RKO (cell line): ENCODE measurements around the gene MALAT1.

ENCODE experiments used
- DNase-seq: peaks from one replicate; pipeline ENCODE4 v3.0.0-alpha.2; 2016; ENCODE audit warnings: low spot score

The MALAT1 gene

DNA sequence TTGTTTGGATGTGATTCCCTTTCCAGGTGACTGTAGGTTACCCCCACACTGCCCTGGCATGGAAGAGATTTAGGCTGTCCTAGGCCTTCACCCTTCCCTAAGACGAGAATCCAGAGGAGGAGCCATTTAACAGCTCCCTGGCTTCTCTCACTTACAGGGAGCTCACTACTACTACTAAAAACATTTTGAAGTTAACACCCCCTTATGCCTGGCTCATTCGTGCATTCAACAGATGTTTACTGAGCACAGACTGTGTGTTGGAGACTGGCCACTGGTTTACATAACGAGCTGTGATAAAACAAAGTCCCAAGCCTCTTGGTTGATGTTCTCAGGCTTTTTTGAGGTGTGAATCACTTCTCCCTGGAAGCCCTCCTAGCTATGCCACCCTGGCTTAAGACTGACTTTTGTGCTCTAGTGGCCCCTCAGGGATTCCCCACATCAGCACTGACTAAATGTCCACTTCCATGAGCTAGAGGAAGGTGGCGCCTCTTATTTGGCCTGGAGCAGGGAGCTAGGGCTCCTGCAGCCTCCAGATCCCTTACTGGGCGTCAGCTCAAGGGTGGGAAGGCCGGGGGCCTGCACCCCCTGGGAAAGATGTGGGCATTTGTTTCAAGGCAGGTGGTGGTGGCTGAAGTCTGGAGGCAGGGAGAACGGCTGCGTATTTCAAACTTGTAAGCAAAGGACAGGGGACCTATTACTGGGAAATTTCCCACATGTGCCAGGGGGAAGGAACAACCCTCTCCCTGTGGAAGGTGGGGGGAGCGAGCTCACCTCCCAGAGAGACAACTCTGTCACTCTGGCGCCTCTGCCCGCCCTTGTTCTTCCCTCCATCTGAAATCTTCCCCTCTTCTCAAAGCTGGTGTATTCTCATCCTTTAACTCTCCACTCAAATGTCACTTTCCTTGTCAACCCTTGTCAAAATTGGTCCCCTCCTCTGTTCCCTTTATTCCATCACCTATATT, 19.4 kb upstream of the MALAT1 start:
- peak; percentile 57 for DNase-seq

DNA sequence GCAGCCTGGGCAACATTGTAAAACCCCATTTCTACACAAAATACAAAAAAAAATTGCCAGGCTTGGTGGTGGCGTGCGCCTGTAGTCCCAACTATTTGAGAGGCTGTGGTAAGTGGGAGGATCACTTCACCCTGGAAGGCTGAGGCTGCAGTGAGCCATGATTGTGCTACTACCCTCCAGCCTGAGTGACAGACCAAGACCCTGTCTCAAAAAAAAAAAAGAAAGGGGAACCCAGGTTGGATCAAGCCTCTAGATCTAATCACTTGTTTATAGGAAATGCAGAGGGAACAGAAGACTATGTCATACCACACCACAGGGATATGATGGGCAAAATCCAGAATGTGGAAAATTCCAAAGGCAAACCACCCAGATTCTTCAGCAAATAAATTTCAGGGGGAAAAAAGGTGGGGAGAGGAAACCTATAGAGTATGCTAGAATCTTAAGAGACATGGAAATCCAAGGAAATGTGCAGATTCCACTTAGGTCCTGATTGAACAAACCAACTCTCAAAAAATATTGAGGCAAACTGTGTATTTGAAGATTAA, 16.5 kb upstream of the MALAT1 start:
- no peak for DNase-seq

- no peak for DNase-seq
Measured at GRCh38 chr11:65485920-65486219, 13.0 kb upstream of the MALAT1 start.

- DNase-seq, result no peak
Measured at GRCh38 chr11:65486570-65487466, 12.0 kb upstream of the MALAT1 start.

GRCh38 chr11:65487467-65488272, 11.2 kb upstream of the MALAT1 start:
- peak; percentile 98 for DNase-seq

GRCh38 chr11:65488273-65489034, 10.4 kb upstream of the MALAT1 start:
- no peak for DNase-seq

DNA sequence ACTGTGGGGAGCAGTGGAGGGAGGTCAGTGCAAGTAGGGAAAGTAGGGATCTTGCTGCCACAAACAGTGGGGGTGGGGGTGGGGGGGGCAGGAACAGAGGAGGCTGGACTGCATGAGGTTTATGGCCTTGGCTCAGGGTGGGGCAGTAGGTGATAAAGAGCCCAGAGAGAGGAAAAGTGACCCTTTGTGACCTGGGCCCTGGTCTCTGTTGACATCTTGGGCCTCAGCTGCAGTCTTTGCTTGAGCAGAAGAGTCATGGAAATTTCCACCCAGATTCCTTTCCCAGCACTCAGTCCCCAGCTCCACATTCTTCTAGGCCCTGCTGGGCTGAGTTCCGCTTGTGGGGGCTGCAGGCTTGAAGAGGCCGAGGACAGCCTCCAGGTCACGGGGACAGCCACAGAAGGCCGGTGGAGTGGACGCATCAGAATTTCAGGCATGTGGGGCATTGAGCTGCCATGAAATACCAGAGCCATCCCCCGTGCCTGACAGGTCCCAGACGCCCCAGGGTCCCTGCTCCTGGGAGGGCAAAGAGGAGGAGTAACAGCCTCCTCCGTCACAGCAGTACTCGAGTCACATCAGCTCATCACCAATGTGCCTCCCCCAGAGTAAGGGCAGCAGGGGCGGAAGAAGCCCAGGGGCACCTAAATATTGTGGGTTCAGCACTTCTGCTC, 9.7 kb upstream of the MALAT1 start:
- DNase-seq, result no peak

GRCh38 chr11:65489706-65490320, 9.0 kb upstream of the MALAT1 start:
- DNase-seq, result no peak

- DNase-seq, result no peak
Measured at GRCh38 chr11:65491163-65491465, 7.7 kb upstream of the MALAT1 start.

DNA sequence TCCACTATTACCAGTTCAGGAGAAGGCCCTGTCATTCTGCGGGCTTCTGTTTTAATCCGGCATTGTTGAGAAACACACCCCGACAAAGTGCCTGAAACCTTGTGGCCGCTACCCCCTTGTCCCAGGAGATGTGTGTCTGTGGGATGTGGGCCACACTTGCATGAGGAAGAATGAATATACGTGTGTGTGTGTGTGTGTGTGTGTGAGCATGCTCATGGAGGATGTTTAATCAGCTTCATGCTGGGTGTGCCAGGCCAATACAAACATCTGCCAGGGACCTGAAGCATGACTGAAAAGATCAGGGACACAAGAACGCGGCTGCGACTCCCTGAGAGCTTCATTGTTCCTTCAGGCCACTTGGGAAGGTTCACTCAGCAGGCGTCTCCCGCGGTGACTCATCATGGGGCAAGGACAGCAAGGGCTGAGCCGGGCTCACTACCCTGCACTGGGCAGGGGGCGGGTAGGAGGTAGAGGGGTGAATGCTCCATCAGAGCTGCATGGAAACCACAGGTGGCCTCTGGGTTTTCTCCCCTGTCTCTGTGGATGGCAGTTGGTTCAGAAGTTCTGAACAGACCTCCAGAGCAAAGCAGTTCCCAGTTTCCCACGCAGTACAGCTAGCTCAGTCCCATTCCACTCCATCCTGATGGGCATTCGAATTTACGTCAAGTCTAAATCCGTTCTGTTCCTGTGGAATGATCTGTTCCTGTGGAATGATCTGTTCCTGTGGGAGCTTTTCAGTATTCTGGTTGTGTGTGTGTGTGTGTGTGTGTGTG, 7.0 kb upstream of the MALAT1 start:
- no peak for DNase-seq

- DNase-seq, result no peak
Measured at GRCh38 chr11:65492387-65492636, 6.5 kb upstream of the MALAT1 start.

DNA sequence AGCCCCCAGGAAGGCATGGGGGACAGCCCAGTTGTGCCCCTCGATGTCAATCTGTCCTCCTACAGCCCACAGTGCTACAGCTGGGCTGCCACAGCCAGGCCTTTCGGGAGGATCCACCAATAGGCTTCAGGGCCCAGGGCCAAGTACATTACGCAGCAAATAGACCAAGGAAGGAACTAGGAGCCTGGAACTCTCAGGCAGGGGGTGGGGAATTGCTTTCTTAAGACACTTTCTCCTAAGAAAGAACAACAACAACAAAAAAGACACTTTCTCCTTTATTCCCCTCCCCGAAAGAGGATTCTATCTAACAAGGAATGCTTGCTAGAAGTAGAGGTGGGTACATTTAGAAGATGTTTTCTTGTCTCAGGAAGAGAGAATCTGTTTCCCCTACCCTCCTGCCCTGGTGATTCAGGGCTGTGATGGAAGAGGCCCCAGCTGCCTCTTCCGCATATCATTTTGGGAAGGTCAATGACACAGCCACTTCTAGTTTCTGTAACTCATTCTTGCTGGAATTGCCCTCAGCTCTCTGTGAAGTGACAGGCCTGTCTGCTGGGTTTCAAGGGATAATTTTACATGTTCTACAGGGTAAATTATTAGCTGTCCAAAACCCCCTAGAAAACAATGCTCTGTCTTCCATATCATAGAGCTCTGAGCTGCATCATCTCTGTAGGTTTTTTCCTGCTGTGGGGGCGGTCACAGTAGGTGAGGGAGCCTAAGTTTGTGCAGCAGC, 6.0 kb upstream of the MALAT1 start:
- no peak for DNase-seq

- peak; percentile 92 for DNase-seq
Measured at GRCh38 chr11:65493367-65494176, 5.3 kb upstream of the MALAT1 start.

DNA sequence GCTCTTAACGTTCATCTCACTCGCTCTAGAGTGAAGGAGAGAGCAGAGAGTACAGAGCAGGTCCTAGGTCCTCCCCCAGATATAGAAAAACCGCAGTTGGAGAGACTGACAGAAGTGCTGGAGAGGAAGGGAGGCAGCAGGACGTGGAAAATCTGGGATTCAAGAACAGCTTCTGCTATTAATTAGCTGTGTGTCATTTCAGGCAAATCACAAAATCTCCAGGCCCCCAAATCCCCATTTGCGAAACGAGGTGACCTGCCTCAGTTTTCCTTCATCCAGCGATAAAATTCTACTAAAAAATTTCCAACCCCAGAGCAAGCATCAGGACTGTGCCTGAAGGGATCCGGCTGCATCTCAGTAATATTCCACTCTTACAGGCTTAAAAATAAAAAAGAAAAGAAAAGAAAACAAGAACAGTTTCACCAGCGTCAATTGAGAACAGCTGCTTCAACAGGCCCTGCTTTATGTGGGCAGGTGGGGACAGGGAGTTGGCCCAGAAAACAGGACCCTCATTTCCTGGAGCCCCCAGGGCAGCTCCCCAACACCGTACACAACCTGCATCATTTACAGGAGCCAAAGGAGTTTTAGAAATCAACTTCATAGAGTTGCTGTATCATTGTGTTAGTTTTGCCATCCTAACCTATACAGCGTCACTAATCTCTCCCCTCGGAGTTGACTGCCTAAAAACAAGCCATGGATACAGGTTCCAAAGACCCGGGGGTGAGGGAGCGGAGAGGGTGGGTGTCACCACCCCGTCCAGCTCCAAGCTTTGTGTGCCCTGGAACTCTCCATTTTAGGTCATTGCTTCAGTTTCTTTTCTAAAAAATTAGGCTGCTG, 2.3 kb upstream of the MALAT1 start:
- DNase-seq, result peak; percentile 26

DNA sequence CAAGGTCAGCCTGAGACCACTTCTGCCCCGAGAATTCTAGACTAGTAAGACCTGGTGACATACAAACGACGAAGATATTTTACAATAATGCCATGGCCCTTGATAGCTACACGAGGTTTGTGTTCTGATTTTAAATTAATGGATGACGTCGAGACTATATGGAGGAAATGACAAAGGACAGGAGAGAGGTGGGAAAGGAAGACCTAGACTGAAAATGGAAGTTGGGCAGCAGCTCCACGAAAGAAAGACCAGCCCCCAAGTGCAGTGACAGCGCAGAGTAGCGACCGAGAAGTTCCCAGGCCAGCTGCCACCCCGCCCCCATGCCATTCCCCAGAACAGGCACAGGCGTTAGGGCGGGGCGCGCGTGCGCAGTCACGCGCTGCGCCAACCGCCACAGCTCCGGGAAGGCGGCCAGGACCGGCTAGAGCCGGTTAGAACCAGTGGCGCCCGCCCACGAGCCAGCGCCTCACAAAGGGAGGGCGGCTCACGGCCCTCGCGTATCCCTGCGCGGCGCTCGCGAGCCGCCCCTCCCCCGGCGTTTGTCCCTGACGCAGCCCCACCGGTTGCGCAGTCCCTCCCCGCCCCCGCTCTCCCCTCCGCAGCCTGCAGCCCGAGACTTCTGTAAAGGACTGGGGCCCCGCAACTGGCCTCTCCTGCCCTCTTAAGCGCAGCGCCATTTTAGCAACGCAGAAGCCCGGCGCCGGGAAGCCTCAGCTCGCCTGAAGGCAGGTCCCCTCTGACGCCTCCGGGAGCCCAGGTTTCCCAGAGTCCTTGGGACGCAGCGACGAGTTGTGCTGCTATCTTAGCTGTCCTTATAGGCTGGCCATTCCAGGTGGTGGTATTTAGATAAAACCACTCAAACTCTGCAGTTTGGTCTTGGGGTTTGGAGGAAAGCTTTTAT, 1.5 kb upstream of the MALAT1 start:
- DNase-seq, result peak; percentile 99

- DNase-seq, result peak; percentile 74
Measured at GRCh38 chr11:65498042-65498726, 661 bp upstream of the MALAT1 start.
